GDM1 (cell line): ENCODE results near the gene TTLL11.

ENCODE experiments used
- DNase-seq: peaks from one replicate; lab custom pipeline; 2025; lab: John Stamatoyannopoulos, UW

Gene TTLL11

GRCh38 chr9:121785673-121786542 is 307.2 kb downstream of the TTLL11 start:
- no peak for DNase-seq

GRCh38 chr9:121784731-121785411 is 308.2 kb downstream of the TTLL11 start:
- no peak for DNase-seq

- no peak for DNase-seq
These were observed 309.3 kb downstream of the TTLL11 start for GRCh38 chr9:121783521-121784507.

- no peak for DNase-seq
These were observed 310.0 kb downstream of the TTLL11 start for GRCh38 chr9:121783111-121783510.

- DNase-seq, result no peak
These were observed 310.5 kb downstream of the TTLL11 start for GRCh38 chr9:121782514-121783110.

- no peak for DNase-seq
These were observed 311.2 kb downstream of the TTLL11 start for GRCh38 chr9:121781701-121782464.

GRCh38 chr9:121781145-121781548 is 312.0 kb downstream of the TTLL11 start:
- DNase-seq, result no peak

GRCh38 chr9:121780177-121781040 is 312.7 kb downstream of the TTLL11 start:
- no peak for DNase-seq

- DNase-seq, result no peak
These were observed 313.6 kb downstream of the TTLL11 start for GRCh38 chr9:121779381-121780117.

- DNase-seq, result no peak
These were observed 314.6 kb downstream of the TTLL11 start for GRCh38 chr9:121778252-121779225.

- no peak for DNase-seq
These were observed 316.1 kb downstream of the TTLL11 start for GRCh38 chr9:121776739-121777637.

GRCh38 chr9:121776001-121776738 is 316.9 kb downstream of the TTLL11 start:
- no peak for DNase-seq

- no peak for DNase-seq
These were observed 318.1 kb downstream of the TTLL11 start for GRCh38 chr9:121774715-121775613.

GRCh38 chr9:121773954-121774714 is 319.0 kb downstream of the TTLL11 start:
- no peak for DNase-seq
